Measurements from ENCODE around the gene CLDN14.
"Not testable (repeated sequence)": the region's sequence is repeated elsewhere in the genome, so short reads cannot be mapped to it uniquely, and the experiment has no call there.

The CLDN14 gene

DNA sequence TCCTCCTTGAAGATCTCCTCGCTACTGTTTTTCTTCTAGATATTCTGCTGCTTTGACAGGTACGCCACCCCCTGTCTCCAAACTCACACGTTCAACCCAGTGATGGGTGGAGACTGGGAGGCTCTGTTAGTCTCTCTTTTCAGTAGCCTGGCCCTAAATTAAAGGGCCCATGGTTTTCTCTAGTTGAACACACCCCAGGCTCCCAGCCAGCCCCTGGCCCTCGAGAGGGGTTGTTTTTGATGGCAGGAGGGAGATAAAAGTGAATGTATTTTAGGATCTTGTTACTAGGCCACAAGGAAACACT is 21.6 kb upstream of the CLDN14 start:
- DNase-seq (ENCODE audit: low read depth), result no peak

DNA sequence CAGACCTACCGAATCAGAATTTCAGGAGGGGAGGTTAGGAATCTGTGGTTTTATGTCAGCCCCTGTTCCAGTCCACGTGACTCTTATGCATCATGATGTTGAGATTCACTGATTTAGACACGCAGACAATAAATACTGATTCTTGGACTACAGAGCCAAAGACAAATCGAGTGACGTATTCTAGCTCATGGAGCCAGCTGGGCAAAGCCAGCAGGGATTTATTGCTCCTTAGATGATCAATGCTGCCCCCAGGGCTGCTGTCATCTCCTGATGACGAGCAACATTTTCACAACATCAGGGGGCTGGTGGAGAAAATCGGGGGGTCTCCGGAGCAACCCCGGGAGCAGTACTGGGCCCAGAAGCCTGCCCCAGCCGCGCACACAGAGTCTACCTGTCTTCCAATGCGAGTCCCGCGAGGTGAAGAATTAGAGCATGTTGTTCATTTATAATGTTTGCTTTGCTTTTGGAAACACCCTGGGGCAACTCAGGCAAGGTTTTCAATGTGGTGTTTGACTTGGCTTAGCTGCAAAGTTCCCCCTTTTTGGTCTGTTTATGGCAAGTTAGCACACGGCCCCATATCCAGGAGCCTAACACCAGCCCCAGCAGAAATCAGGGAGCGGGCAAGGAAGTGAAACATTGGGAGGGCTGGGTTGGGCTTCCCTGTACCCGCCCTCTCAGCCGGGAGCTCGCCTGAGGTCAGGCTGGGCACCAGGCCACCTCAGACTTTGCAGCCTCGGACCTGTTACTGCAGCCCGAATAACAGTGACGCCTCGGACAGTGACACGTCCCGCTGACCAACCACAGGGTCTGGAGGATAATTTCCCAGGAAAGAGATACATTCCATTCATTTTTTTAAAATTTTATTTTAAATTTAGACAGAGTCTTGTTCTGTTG is 19.9 kb upstream of the CLDN14 start:
- no peak for DNase-seq (ENCODE audit: low read depth)

GRCh38 chr21:36494557-36494956 is 14.6 kb upstream of the CLDN14 start:
- DNase-seq (ENCODE audit: low read depth), result no peak

DNA sequence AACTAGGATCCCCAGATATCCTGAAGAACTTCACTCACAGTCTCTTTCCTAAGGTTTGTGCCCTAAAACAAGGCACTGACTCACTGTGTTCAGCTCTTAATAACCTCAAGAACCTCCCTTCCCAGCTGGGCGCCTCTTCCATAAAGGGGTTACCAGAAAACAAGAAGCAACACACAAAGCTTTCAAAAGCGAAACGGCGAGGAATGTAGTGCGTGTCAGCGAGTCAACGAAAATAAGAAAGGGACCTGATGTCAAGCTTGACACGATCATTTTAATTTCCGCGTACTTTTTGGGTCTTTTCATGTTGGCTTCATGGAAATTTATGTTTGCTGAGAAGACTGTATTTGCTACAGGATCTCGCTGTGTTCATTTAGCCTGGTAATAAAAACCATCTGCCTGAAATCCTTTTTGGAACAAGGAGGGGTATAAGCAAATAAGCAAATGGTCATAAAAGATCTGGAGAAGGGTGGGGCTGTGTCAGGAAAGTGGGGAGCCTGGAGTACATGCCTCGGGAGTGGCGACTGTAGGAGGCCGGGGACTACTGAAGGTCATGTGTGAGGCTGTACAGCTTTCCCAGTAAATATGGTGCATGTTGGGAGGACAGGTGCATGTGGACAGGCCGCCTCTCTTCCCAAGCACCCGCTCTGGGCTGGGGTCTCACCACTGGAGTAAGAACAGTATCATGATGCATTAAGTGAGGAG is 11.4 kb upstream of the CLDN14 start:
- DNase-seq (ENCODE audit: low read depth), result no peak

- DNase-seq (ENCODE audit: low read depth), result no peak
Observed at GRCh38 chr21:36489776-36490165, 9.8 kb upstream of the CLDN14 start.

DNA sequence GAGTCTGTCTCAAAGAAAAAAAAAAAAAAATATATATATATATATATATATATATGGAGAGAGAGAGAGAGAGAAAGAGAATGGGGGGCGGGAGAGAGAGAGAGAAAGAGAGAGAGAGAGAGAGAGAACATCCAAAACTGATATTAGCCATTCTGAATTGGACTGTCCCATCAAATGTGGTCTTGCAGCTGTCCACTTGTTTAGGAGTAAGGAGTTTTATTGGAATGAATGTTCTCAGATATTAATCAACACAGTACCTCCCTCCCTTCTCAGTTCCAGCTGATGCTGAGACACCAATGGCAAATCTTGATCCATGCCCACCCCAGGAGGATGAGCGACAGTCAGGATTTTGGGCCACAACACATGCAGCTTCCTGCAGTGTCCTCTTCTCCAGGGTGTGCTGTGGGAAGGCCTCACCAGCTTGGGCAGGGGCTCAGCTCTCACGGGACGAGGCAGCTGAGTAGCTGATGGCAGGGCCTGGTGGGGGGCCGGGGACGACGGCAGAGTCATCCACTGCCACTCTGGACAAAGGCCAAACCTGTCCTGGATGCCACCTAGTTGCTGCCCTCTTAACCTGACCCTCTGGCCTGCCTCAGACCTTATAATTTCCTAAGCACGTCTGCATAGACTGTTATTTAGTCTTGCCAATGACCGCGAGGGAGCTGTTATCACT is 9.3 kb upstream of the CLDN14 start:
- no peak for DNase-seq (ENCODE audit: low read depth)

- DNase-seq (ENCODE audit: low read depth), result no peak
Observed at GRCh38 chr21:36487641-36488307, 7.9 kb upstream of the CLDN14 start.

DNA sequence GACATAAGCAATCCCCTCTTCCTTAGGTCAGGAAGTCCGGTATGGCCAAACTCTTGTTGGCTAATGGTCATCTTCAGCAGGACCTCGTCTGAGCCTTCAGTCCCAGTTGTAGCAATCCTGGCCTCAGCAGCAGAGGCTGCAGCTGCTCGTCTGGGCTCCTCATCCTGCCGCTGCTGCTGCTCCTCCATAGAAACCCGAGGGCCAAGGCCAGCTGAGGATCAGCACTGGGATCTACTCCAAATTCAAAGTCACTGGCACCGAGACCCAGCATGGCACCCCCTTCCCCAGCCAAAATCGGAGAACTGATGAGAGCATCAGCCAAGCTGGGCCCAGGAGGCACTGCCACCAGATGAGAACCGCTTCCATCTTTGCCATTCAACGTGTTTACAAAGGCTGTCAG is 6.3 kb upstream of the CLDN14 start:
- no peak for DNase-seq (ENCODE audit: low read depth)

GRCh38 chr21:36485476-36485875 is 5.6 kb upstream of the CLDN14 start:
- no peak for DNase-seq (ENCODE audit: low read depth)

- DNase-seq (ENCODE audit: low read depth), result no peak
Observed at GRCh38 chr21:36483095-36483494, 3.2 kb upstream of the CLDN14 start.

GRCh38 chr21:36482673-36483072 is 2.8 kb upstream of the CLDN14 start:
- no peak for DNase-seq (ENCODE audit: low read depth)

DNA sequence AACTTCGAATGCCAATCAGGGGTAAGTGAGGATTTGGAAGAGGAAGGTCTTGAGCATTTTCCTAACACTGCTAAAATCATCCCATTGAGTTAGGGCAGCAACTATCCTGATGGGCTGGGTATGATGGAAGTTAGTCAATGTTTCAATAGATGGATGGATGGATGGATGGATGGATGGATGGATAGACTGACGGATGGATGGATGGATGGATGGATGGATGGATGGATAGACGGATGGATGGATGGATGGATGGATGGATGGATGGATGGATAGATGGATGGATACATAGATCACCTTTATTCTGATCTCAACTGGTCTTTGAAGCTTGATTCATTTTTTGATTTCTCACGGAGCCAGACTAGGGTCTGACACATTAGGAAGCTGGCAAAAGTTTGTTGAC is 2.3 kb upstream of the CLDN14 start:
- no peak for DNase-seq (ENCODE audit: low read depth)

DNA sequence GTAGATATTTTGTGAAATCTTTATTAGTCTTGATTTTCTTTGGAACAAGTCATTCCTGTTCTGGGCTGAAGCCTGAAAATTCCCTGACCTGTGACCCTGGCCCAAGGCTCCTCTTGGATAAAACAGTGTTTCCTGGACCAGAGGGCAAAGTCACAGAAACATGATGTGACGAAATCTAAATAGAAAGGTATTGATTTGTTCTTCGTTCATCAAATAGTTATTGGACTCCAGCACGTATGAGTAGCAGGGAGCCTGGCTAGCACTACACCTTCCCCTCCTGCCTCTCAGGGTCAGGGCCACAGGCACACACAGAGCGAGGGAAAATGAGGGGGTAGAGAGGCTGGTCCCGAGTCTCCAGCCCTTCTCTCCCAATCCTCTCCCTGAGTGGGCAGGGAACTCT is 1.7 kb upstream of the CLDN14 start:
- DNase-seq (ENCODE audit: low read depth), result no peak

GRCh38 chr21:36480618-36481017 is 696 bp upstream of the CLDN14 start:
- no peak for DNase-seq (ENCODE audit: low read depth)

- DNase-seq (ENCODE audit: low read depth), result no peak
Observed at GRCh38 chr21:36478941-36479340, 981 bp downstream of the CLDN14 start.

GRCh38 chr21:36478207-36478701 is 1.7 kb downstream of the CLDN14 start:
- DNase-seq (ENCODE audit: low read depth), result no peak

DNA sequence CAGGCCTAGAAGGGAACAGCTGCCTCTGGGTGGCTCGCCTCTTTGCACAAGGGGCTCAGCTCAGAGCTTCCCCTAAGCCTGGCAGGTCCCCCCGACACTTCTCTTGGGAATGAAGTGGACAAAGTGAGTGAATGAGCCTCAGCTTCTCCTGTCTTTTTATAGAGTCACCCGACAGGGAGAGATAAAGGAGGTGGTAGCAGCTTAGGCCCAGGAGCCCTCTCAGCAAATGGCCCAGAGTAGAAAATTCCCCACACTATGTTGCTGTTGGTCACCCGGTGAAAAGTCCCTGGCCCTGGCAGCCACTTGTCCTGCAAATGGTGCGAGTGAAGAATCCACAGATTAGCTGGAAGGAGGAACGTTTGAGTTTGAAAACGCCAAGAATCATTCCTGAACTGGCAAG is 2.4 kb downstream of the CLDN14 start:
- no peak for DNase-seq (ENCODE audit: low read depth)

DNA sequence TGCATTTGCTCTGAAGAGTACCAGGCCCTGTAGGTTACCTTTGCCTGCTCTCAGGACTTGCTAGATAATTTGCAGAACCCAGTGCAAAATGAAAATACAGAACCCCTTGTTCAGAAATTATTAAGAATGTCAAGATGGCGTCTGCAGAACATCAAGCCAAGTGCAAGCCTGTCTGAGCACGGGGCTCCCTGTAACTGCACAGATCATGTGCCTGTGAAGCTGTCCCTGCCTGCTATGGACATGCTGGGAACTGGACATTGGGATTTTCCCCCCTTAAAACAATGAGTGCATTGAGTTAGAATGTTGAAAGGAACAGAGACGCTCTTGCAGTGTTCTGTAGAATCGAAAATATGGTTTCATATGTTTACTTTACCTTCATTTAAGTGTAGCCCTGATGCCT is 2.9 kb downstream of the CLDN14 start:
- no peak for DNase-seq (ENCODE audit: low read depth)

GRCh38 chr21:36476541-36476940 is 3.4 kb downstream of the CLDN14 start:
- not testable (repeated sequence) for DNase-seq (ENCODE audit: low read depth)

DNA sequence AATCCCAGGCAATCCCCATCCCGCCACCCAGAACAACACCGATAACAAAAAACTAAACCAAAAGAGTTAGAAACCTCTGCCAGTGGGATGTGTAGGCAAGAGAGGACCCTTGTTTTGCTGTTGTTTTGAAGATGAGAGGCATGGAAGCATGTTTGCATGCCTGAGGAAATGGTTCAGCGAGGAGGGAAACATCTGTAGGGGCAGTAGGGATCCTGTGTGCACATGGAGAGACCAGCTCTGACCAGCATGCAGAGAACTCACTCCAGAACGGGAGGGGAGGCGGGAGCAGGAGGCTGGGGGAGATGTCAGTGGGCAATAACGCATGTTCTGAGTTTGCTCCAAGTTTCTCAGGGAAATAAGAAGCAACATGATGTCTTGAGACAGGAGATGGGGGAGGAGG is 5.3 kb downstream of the CLDN14 start:
- DNase-seq (ENCODE audit: low read depth), result no peak

DNA sequence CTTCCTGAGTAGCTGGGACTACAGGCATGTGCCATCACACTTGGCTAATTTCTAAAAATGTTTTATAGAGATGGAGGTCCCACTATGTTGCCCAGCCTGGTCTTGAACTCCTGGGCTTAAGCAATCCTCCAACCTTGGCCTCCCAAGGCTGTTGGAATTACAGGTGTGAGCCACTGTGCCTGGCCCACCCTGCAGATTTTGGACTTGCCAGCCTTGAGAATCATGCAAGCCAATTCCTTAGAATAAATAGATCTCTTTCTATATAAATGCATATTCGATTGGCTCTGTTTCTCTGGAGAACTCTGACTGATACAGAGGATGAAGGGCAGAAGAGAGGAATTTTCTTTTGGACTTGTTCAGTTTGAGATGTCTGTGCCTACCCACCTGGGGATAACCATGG is 6.7 kb downstream of the CLDN14 start:
- no peak for DNase-seq (ENCODE audit: low read depth)

- no peak for DNase-seq (ENCODE audit: low read depth)
Observed at GRCh38 chr21:36472377-36472776, 7.5 kb downstream of the CLDN14 start.
